Measurements from ENCODE around the gene PNMA8B.
A peak's percentile ranks its signal among the peaks of the same experiment; 100 is the strongest.

PNMA8B gene

DNA sequence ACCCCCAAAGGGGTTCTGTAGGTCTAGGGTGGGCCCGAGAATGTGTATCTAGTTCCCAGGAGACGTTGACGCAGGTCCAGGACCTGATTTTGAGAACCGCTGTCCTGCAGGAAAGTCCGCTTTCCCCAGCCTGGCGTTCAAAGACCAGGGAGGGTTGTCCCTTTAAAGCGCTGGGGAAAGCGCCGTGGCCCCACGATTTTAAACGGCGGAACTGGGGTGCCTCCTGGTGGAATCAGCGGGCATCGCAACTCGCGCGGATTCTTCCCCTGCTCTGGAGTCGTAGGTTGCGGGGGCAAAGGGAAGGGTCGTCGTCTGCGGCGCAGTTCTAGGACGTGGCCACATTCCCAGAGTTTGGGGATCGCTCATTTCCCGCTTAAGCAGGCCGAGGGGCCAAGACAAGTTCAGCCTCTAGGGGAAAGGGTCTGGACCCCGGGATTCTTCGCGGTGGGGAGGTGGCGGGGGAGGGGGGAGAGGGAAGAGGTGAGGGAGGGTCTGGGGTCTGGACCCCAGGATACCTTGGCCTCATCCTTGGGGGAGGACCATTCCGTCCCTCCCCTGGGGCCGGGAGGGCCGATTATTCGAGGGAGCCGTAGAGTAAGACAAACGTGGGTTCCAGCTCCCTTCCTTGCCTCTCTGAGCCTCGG, 7.7 kb downstream of the PNMA8B start:
- no peak for DNase-seq (ENCODE audit: low read depth)

DNA sequence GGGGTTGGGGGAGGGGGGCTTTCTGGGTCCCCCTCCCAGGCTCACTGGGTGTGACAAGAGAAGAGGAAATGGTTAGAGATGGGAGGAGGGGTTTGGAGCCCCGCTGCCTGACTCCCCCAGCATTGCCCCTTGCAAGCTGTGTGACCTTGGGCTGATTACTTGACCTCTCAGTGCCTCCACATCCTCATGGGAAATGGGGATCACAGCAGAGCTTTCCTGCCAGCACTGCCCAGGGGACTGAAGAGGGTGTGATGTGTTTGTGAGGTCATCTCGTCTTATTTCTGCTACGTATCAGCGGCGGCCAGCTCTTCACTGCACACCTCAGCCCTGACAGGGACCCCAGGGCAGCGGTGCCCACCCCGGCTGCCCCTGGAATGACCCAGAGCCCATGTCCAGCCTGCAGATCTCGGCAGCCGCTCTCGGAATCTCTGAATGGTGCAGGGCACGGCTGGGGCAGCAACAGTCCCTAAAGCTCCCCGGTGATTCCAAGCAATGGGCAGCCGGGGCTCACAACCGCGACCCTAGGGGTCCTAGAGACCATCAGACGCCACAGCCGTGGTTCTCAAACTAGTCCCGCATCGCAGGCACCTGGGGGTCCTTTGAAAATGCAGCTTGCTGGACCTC, 8.4 kb downstream of the PNMA8B start:
- DNase-seq (ENCODE audit: low read depth), result no peak

GRCh38 chr19:46486358-46486757, 9.3 kb downstream of the PNMA8B start:
- no peak for DNase-seq (ENCODE audit: low read depth)

GRCh38 chr19:46484656-46485055, 11.0 kb downstream of the PNMA8B start:
- DNase-seq (ENCODE audit: low read depth), result no peak

DNA sequence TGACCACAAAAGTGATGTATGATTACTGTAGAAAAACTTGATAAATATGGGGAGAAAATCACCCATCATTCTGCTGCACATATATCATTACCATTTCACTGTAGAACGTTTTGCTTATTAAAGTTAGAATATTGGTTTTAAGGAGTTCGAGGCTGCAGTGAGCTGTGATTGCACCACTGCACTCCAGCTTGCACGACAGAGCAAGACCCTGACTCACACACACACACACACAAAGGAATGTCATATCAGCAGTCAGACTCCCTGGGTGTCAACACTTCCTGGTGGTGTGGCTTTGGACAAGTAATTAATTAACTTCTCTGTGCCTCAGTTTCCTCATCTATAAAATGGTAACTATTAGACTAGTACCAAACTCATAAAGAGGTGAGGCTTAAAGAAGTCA, 13.0 kb downstream of the PNMA8B start:
- DNase-seq (ENCODE audit: low read depth), result no peak

DNA sequence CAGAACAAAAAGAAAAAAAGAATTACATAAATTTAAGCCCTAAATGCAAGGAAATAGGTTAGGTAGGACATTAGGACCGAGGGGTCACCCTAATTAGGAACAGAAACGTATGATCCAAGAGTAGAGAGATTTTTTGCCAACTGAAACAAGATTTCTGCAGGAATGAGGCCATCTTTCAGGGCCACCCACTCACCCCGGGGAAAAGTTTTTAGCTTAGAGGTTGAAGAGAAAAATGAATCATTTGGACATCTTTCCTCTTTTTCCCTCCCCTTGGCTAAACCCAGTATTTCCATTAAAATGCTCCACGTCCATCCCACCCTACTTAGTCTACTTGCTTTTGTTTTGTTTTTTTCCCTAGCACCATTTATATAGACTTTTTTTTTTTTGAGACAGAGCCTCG, 13.7 kb downstream of the PNMA8B start:
- DNase-seq (ENCODE audit: low read depth), result no peak

DNA sequence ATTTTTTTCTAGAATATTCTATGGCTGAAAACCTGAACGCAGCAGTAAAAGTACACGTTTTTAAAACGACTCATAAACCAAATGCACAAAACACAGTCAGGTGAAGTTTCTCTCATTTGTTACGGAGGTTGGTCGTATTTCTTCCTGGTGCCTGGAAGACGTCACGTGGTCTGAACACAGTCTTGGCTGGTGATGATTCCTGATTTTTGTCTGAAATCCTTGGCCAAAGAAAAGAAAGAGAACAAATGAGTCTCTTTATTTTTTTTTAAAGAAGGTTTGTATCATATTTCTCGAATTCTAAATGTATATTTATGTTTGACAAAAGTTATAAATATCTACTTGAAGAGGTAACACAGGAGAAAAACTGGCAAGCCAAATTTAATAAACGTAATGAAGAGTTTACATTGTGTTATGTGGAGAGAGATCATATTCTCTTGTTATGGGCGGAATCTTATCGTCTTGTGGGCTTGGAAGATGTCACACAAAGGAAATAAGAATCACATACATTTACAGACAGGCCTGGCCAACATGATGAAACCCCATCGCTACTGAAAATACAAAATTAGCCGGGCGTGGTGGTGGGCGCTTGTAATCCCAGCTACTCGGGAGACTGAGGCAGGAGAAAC, 14.3 kb downstream of the PNMA8B start:
- DNase-seq (ENCODE audit: low read depth), result no peak

GRCh38 chr19:46480415-46480814, 15.3 kb downstream of the PNMA8B start:
- DNase-seq (ENCODE audit: low read depth), result no peak

DNA sequence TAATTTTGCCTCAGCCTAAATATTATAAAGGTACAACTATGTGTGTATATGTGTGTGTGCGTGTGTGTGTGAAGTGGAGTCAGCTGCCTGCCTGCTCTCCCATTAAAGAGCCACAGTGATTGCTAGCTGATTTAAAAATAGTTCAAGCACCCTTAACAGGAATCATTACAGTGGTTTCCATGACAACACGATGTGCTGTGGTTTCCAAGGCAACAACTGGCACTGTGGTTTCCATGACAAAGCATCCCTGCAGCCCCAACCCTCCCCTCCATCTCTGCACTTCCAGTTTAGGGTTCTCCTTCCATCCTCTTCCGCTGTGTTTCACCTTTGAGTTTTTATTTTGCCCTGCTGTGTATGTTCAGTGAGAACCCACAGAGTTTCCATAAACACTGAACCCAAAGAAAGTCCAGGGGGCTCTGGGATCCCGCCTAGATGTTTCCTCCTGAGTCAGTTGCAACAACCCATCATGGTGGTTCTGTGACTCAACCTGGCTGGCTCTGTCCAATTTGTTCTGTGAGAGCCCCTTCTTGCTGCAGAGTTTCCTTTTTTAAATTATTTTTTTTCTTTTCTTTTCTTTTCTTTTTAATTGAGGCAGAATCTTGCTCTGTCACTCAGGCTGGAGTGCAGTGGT, 17.2 kb downstream of the PNMA8B start:
- DNase-seq (ENCODE audit: low read depth), result no peak

DNA sequence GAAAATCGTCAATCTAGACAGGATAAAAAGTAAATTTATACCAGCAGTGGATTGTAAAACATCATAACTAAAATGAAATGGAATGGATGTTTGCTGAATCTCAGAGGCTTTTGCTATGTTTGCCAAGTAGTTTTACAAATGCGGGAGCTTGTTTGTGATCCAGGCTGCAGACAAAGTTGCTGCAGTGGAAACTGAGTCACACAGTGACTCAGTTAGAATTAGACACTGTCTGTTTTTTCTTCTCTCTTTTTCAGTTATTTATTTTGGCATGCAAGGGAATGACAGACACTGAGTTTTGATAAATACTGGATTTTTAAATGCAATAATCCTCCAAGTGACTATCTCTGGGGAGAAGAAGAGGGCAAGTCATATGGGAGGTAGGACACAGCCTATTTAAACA, 19.7 kb downstream of the PNMA8B start:
- DNase-seq (ENCODE audit: low read depth), result no peak

GRCh38 chr19:46474211-46474610, 21.5 kb downstream of the PNMA8B start:
- DNase-seq (ENCODE audit: low read depth), result no peak

GRCh38 chr19:46472592-46472991, 23.1 kb downstream of the PNMA8B start:
- no peak for DNase-seq (ENCODE audit: low read depth)

GRCh38 chr19:46471811-46472543, 23.7 kb downstream of the PNMA8B start:
- no peak for DNase-seq (ENCODE audit: low read depth)

DNA sequence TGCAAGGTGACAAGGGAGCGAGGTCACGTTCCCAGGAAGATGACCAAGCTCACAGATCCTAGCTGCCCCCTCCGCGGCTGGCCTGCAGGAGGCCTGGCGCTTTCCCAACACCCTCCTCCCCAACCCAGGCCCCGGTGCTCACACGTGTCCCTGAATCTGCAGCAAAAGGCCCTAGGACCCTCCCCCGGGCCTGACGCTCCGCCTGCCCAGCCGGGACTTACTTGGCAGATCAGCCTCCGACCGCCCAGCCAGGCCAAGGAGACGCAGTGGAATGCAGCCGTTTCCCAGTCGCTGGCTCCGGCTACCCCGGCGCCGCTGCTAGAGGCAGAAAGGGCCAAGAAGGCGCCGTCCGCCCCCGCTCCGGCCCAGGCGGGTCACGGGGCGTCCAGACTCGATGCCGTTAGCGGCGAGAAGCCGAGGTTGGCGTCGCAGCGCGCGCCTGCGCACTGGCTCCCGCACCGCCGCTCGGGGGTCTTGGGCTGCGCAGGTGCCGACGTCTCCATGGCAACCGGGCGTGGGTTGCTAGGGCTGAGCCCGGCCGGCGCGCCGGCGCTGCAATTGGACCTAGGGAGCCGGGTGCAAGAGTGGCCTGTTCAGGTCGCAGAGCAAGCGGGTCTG, 24.4 kb downstream of the PNMA8B start, which contains the start of gene PNMA8A:
Gene PNMA8A (minus strand): TSS at position 448 of the 618 bp plus-strand sequence. CDS start 528 bp downstream, outside the sequence.
- DNase-seq (ENCODE audit: low read depth), result no peak

DNA sequence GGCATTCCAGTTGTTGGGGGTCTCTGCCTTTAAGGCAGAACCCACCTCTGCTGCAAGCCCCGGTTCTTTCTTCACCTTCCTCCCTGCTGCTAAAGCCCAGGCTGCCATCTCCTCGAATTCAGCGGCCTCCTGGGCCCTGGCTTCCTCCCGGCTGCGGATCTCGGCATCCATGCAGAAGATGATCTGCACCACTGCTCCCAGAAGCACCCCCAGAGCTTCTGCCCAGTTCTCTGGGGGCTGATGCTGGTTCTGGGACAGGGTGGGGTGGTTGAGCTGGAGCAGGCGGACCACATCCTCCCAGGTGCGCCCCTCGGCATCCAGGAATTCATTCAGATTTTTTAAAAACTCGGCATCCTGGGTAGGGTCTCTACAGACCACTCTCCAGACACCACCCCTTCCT, 25.3 kb downstream of the PNMA8B start:
- no peak for DNase-seq (ENCODE audit: low read depth)

GRCh38 chr19:46469541-46470185, 26.0 kb downstream of the PNMA8B start:
- DNase-seq (ENCODE audit: low read depth), result no peak

GRCh38 chr19:46466536-46467196, 29.0 kb downstream of the PNMA8B start:
- DNase-seq (ENCODE audit: low read depth), result peak; percentile 42

- no peak for DNase-seq (ENCODE audit: low read depth)
These were observed 32.2 kb downstream of the PNMA8B start for GRCh38 chr19:46463516-46463915.

DNA sequence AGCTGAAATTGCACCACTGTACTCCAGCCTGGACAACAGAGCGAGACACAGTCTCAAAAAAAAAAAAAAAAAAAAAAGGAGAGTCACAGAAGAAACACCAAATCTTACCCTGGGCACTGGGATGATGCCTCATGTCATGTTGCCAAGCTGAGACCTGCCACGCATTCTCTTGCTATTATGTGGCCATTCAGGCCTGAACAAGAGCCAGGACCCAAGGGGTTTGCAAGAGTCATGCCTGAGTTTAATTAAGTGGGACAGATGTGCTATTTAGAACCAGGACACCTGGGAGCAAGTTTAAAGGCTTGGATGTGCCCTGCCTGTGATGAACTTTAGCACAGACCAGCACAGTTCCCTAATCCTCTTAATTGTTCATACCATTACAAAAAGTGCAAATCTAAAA, 34.1 kb downstream of the PNMA8B start:
- DNase-seq (ENCODE audit: low read depth), result no peak

GRCh38 chr19:46460981-46461380, 34.7 kb downstream of the PNMA8B start:
- DNase-seq (ENCODE audit: low read depth), result no peak

DNA sequence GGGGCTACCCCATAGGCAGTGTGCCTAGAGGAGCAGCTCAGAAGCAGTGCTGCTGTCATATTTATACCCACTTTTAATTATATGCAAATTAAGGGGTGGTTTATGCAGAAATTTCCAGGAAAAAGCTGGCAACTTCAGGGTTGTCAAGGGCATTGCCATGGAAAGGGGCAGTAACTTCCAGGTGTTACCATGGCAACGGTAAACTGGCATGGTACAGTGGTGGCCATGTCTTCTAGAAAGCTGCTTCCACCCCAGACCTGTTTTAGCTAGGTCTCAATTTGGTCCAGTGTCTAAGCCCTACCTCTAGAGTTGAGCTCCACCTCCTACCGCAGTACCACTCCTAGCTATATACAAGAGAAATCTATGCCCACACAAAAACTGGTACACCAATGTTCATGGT, 35.6 kb downstream of the PNMA8B start:
- DNase-seq (ENCODE audit: low read depth), result no peak

All from HS-27A (cell line).